HepG2 (cell line): Measurements from ENCODE around the gene HNRNPF. TPM values are rescaled to one million over a fixed set of nuclear protein-coding genes. Genes with fewer than 3 reads are reported as not detected.

Experiments
- ATAC-seq: fragments of 200-7000 bp; cut with Tn5 transposase; 3 replicates; pipeline ENCODE4 v1.9.1; 2020; ENCODE audit warnings: mild to moderate bottlenecking, moderate library complexity
- BruUV-seq: library from RNA; stranded (reverse); fragments of 400-500 nt; replicated peaks from 2 replicates; lab custom pipeline; 2021; lab: Mats Ljungman, UMichigan
- CTCF ChIA-PET: fragments of 300-600 bp; formaldehyde crosslinking; extraction: SDS; loops from one replicate; lab custom pipeline; 2021; ENCODE audit warnings: low total read pairs, inconsistent platforms, low intra/inter-chr PET ratio; lab: Yijun Ruan, JAX
- POLR2A ChIA-PET: fragments of 350-600 bp; sonication (Branson Sonifier 250); formaldehyde crosslinking; loops from one replicate; lab custom pipeline; 2020; ENCODE audit warnings: antibody characterized with exemption, inconsistent platforms; lab: Yijun Ruan, JAX
- DNase-seq: peaks from one replicate; pipeline ENCODE4 v3.0.0-alpha.2; 2015; ENCODE audit warnings: low spot score
- FAIRE-seq: peaks from 3 replicates; lab custom pipeline; 2011; peaks lifted over from hg19 to GRCh38; lab: Jason Lieb, UNC
- H2AFZ ChIP-seq: one replicate; pipeline ENCODE4 v1.6.1; 2011; ENCODE audit warnings: low read length, inconsistent platforms
- H3K27ac ChIP-seq: fragments of 300-600 bp; 3 replicates; pipeline ENCODE4 v1.8.0; 2011; ENCODE audit warnings: mixed run types, mild to moderate bottlenecking, mixed read lengths, low read length, inconsistent platforms; ENCODE audit not compliant: insufficient read depth; ENCODE audit errors: extremely low read length
- H3K27me3 ChIP-seq, 2 experiments: fragments of 200-600 bp in 1 of 2; 2 replicates in 1 of 2; 3 replicates in 1 of 2; pipeline versions ENCODE4 v1.6.0 to v1.8.0; 2011; ENCODE audit warnings: low read length in 2 of 2, mild to moderate bottlenecking in 2 of 2, moderate library complexity in 2 of 2, inconsistent platforms in 1 of 2; ENCODE audit not compliant: insufficient read depth in 2 of 2, control insufficient read depth in 1 of 2
- H3K36me3 ChIP-seq, 2 experiments: fragments of 200-600 bp in 1 of 2; replicated peaks in 1 of 2; 2 replicates in 1 of 2; 3 replicates in 1 of 2; pipeline versions ENCODE4 v1.5.1 to v1.8.0; 2011; ENCODE audit warnings: low read length in 2 of 2, inconsistent platforms in 1 of 2; ENCODE audit not compliant: insufficient read depth in 2 of 2, control insufficient read depth in 1 of 2
- H3K4me1 ChIP-seq: 2 replicates; pipeline ENCODE4 v1.5.1; 2012; ENCODE audit warnings: low read length, inconsistent platforms; ENCODE audit not compliant: insufficient read depth
- H3K4me2 ChIP-seq: 2 replicates; pipeline ENCODE4 v1.6.0; 2011; ENCODE audit warnings: low read depth, low read length, inconsistent platforms
- H3K4me3 ChIP-seq, 3 experiments: fragments of 200-600 bp in 1 of 3; sonication (generic), shearing (Covaris generic) in 1 of 3; replicated peaks in 1 of 3; 2 replicates each; pipeline ENCODE4 v1.5.1; 2011 to 2016; ENCODE audit warnings: low read length in 3 of 3, inconsistent platforms in 2 of 3, low read depth in 2 of 3, mild to moderate bottlenecking in 2 of 3, control low read depth in 1 of 3, mixed read lengths in 1 of 3; ENCODE audit not compliant: insufficient read depth in 1 of 3
- H3K79me2 ChIP-seq: one replicate; pipeline ENCODE4 v1.6.1; 2011; ENCODE audit warnings: low read length, inconsistent platforms; ENCODE audit not compliant: insufficient read depth
- H3K9ac ChIP-seq: 2 replicates; pipeline ENCODE4 v1.6.0; 2011; ENCODE audit warnings: mild to moderate bottlenecking, low read depth, low read length, inconsistent platforms; ENCODE audit not compliant: insufficient read depth
- H3K9me3 ChIP-seq: 2 replicates; pipeline ENCODE4 v1.5.1; 2012; ENCODE audit warnings: mild to moderate bottlenecking, low read length
- H4K20me1 ChIP-seq: 2 replicates; pipeline ENCODE4 v1.6.0; 2011; ENCODE audit warnings: inconsistent platforms, mild to moderate bottlenecking, low read length, moderate library complexity; ENCODE audit not compliant: insufficient read depth
- DR1 ChIP-seq: sonication (generic); formaldehyde crosslinking; IDR thresholded peaks from 2 replicates; pipeline ENCODE4 v1.8.0; 2021; ENCODE audit warnings: mild to moderate bottlenecking, missing genetic modification reagents, inconsistent platforms
- JARID2 ChIP-seq: sonication (generic); formaldehyde crosslinking; IDR thresholded peaks from 2 replicates; pipeline ENCODE4 v1.8.1; 2023; ENCODE audit warnings: missing genetic modification reagents, inconsistent platforms; ENCODE audit not compliant: insufficient replicate concordance
- MBNL3 ChIP-seq: fragments of 250-450 bp; sonication (Bioruptor Pico); conservative IDR thresholded peaks from 2 replicates; pipeline ENCODE4 v1.8.0; 2022; ENCODE audit warnings: mild to moderate bottlenecking, inconsistent platforms
- PAF1 ChIP-seq: IDR thresholded peaks from 2 replicates; pipeline ENCODE4 v1.6.1; 2016; ENCODE audit warnings: missing genetic modification reagents, missing compliant biosample characterization
- PAWR ChIP-seq: sonication (generic); formaldehyde crosslinking; IDR thresholded peaks from 2 replicates; pipeline ENCODE4 v1.4.0; 2020; ENCODE audit warnings: missing genetic modification reagents, mild to moderate bottlenecking, borderline replicate concordance
- RARG ChIP-seq: sonication (generic); formaldehyde crosslinking; IDR thresholded peaks from 2 replicates; pipeline ENCODE4 v1.4.0; 2020; ENCODE audit warnings: low read depth, mild to moderate bottlenecking, missing genetic modification reagents
- RXRA ChIP-seq: sonication (generic); formaldehyde crosslinking; IDR thresholded peaks from 2 replicates; pipeline ENCODE4 v1.5.1; 2020; ENCODE audit warnings: missing genetic modification reagents
- SETDB1 ChIP-seq: sonication (generic); formaldehyde crosslinking; IDR thresholded peaks from 2 replicates; pipeline ENCODE4 v1.5.1; 2020; ENCODE audit warnings: missing genetic modification reagents, mild to moderate bottlenecking, borderline replicate concordance
- XBP1 ChIP-seq: sonication (generic); formaldehyde crosslinking; IDR thresholded peaks from 2 replicates; pipeline ENCODE4 v1.5.0; 2020; ENCODE audit warnings: missing genetic modification reagents
- ZSCAN31 ChIP-seq: sonication (generic); formaldehyde crosslinking; IDR thresholded peaks from 2 replicates; pipeline ENCODE4 v1.5.0; 2020; ENCODE audit warnings: low read depth, mild to moderate bottlenecking, missing genetic modification reagents
- WGBS: methylation state at CpG from one replicate; pipeline ENCODE4 v1.1.6; 2017; ENCODE audit warnings: low lambda C conversion rate; 5-methylcytosine and 5-hydroxymethylcytosine counted together
- in situ Hi-C: cut with HindIII; loops from 2 replicates; pipeline ENCODE4 v1.10.0; 2017; ENCODE audit warnings: low pct_unique_long_range_greater_than_20kb; ENCODE audit not compliant: extremely low pct_ligation_motif_present
- intact Hi-C: fragments of 100-400 bp; cut with micrococcal nuclease; formaldehyde crosslinking; loops from one replicate; pipeline ENCODE4 v1.10.0; 2022; ENCODE audit not compliant: unreplicated experiment
- polyA plus RNA-seq, 8 experiments: library from polyadenylated mRNA; depleted of rRNA in 3 of 8; stranded (reverse) in 7 of 8; unstranded in 1 of 8; fragments of >200 nt; fragmentation: Illumina TruSeq in 4 of 8; extraction: Trizol in 4 of 8; gene quantifications; 2 replicates each; pipeline versions ENCODE4 v1.2.1 to v1.2.3, GENCODE V29; 2011 to 2016; ENCODE audit warnings: low read depth in 4 of 8, missing spikeins in 1 of 8, mixed read lengths in 1 of 8; ENCODE audit not compliant: insufficient read depth in 1 of 8
- total RNA-seq, 5 experiments: library from RNA; depleted of rRNA; stranded (reverse); fragments of >200 nt; fragmentation: Illumina TruSeq; extraction: Trizol; gene quantifications; 2 replicates each; pipeline ENCODE4 v1.2.3, GENCODE V29; 2016; ENCODE audit warnings: low read depth in 1 of 5
- TF ChIP-seq, protein P1 (sequence below): sonication (generic); formaldehyde crosslinking; IDR thresholded peaks from 2 replicates; pipeline ENCODE4 v1.8.0; 2022; ENCODE audit warnings: mild to moderate bottlenecking, missing genetic modification reagents
- TF ChIP-seq, protein P2 (sequence below): IDR thresholded peaks from 2 replicates; pipeline ENCODE4 v1.6.1; 2018; ENCODE audit warnings: missing genetic modification reagents, mild to moderate bottlenecking, missing compliant biosample characterization
- TF ChIP-seq, protein P3 (sequence below): sonication (generic); formaldehyde crosslinking; IDR thresholded peaks from 2 replicates; pipeline ENCODE4 v1.4.0; 2020; ENCODE audit warnings: low read depth, mild to moderate bottlenecking, missing genetic modification reagents

The HNRNPF gene
- total and polyA plus RNA-seq, 2 of the 13 experiments (the other 11 are each of a cell fraction or from before 2014, with no cell fraction given), result 166 to 308 TPM

DNA sequence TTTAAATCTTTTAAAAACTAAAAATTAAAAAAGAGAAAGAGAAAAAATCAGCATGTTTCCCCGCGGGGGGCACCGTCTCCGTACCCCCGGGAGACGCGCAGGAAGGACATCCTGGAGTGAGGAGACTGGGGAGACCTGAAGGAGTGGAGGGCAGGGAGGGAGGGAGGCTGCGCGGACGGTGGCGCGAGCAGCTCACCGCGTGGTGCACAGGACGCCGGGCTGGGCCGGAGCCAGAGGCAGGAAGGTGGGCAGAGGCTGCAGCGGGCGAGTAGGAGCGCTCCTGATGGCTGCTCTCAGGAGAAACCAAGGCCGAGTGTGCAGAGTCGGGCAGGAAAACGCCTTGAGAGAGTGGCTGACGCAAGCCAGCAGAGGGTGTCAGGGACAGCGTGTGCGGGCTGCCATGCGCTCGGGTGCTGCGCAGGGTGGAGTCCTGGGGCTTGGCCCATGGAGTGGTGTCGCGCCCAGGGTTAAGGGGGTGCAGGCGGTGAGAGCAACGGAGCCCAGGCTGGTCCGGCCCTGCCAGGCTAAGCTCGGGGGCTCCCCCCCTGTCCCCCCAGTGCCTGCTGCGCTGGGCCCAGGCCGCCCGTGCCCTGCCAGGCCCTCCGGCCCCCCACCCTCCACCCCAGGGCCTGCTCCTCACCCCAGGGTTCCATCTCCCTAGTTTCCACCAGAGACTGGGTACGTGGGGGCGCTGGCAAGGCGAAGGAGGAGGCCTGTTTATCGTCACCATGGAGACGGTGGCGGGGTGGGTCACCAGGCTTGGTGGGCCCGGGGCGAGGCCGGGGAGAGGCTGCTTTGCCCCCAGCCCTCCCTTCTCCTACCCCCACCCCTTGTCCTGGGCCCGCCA lies 66.5 kb downstream of the HNRNPF start:
- in situ Hi-C loops, result no loop called here
- no peak for TF ChIP-seq JARID2 (CRISPR knock-in tag)
- no peak for TF ChIP-seq RARG
- TF ChIP-seq, protein P1, sequence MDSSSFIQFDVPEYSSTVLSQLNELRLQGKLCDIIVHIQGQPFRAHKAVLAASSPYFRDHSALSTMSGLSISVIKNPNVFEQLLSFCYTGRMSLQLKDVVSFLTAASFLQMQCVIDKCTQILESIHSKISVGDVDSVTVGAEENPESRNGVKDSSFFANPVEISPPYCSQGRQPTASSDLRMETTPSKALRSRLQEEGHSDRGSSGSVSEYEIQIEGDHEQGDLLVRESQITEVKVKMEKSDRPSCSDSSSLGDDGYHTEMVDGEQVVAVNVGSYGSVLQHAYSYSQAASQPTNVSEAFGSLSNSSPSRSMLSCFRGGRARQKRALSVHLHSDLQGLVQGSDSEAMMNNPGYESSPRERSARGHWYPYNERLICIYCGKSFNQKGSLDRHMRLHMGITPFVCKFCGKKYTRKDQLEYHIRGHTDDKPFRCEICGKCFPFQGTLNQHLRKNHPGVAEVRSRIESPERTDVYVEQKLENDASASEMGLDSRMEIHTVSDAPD (CRISPR knock-in tag), result no peak
- TF ChIP-seq PAF1 (CRISPR knock-in tag), result no peak
- TF ChIP-seq PAWR (CRISPR knock-in tag), result no peak
- no peak for TF ChIP-seq XBP1 (CRISPR knock-in tag)
- TF ChIP-seq SETDB1, result no peak
- no peak for TF ChIP-seq RXRA (CRISPR knock-in tag)
- TF ChIP-seq, protein P2, sequence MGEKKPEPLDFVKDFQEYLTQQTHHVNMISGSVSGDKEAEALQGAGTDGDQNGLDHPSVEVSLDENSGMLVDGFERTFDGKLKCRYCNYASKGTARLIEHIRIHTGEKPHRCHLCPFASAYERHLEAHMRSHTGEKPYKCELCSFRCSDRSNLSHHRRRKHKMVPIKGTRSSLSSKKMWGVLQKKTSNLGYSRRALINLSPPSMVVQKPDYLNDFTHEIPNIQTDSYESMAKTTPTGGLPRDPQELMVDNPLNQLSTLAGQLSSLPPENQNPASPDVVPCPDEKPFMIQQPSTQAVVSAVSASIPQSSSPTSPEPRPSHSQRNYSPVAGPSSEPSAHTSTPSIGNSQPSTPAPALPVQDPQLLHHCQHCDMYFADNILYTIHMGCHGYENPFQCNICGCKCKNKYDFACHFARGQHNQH (CRISPR knock-in tag), result no peak
- TF ChIP-seq, protein P3, sequence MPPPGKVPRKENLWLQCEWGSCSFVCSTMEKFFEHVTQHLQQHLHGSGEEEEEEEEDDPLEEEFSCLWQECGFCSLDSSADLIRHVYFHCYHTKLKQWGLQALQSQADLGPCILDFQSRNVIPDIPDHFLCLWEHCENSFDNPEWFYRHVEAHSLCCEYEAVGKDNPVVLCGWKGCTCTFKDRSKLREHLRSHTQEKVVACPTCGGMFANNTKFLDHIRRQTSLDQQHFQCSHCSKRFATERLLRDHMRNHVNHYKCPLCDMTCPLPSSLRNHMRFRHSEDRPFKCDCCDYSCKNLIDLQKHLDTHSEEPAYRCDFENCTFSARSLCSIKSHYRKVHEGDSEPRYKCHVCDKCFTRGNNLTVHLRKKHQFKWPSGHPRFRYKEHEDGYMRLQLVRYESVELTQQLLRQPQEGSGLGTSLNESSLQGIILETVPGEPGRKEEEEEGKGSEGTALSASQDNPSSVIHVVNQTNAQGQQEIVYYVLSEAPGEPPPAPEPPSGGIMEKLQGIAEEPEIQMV (CRISPR knock-in tag), result no peak
- TF ChIP-seq MBNL3 (CRISPR knock-in tag), result no peak
- no peak for TF ChIP-seq ZSCAN31 (CRISPR knock-in tag)
- TF ChIP-seq DR1 (CRISPR knock-in tag), result no peak
- no peak for DNase-seq
- peaks cover 0 to 32% of the 10 kb centered on the region in 2 experiments; a peak in 4 of 5 replicates for H3K27me3 ChIP-seq
- H3K4me2 ChIP-seq, result no peak overlapping the region
- CTCF ChIA-PET, result no interaction called here
- POLR2A ChIA-PET, result no interaction called here
- no peaks in the 10 kb centered on the region for H3K36me3 ChIP-seq
- H3K9me3 ChIP-seq, result no peaks in the 10 kb centered on the region
- H4K20me1 ChIP-seq, result no peaks in the 10 kb centered on the region
- FAIRE-seq, result no peak
- intact Hi-C loops, result no loop called here
- H2AFZ ChIP-seq, result no peak overlapping the region
- H3K4me3 ChIP-seq, result no peak overlapping the region
- no peaks in the 10 kb centered on the region for H3K79me2 ChIP-seq
- H3K27ac ChIP-seq, result no peak overlapping the region
- 73% methylated on average over 32 of the region's 49 CpGs for WGBS
- ATAC-seq, result no peak
- no peak overlapping the region for H3K9ac ChIP-seq
- peaks cover 16% of the 10 kb centered on the region for H3K4me1 ChIP-seq
- no TSS peak for BruUV-seq
